Breast epithelium (tissue), 4 donors: ENCODE results near the gene NADSYN1. TPM values are rescaled to one million over a fixed set of nuclear protein-coding genes. Genes with fewer than 3 reads are reported as not detected.

Experiments
- DNase-seq, 2 donors: peaks; one replicate each; pipeline ENCODE4 v3.0.0-alpha.2; 2019; ENCODE audit warnings: low spot score in 2 of 2
- H3K27ac ChIP-seq, 2 donors: fragments of 200-600 bp; sonication (generic) in 1 of 2; one replicate each; pipeline ENCODE4 v1.5.1; 2016 to 2019; ENCODE audit warnings: mild to moderate bottlenecking in 1 of 2
- H3K27me3 ChIP-seq, 2 donors: fragments of 200-600 bp; sonication (generic) in 1 of 2; one replicate each; pipeline versions ENCODE4 v1.5.1 to v1.6.0; 2017 to 2019; ENCODE audit warnings: control low read depth in 1 of 2, mild to moderate bottlenecking in 1 of 2
- H3K36me3 ChIP-seq: fragments of 200-600 bp; one replicate; pipeline ENCODE4 v1.5.1; 2019
- H3K4me1 ChIP-seq, 2 donors: fragments of 200-600 bp; sonication (generic); one replicate each; pipeline ENCODE4 v1.5.1; 2016 to 2019; ENCODE audit warnings: control low read depth in 1 of 2
- H3K4me3 ChIP-seq, 3 donors: fragments of 200-600 bp; sonication (generic); 1 replicate in 2 of 3; 2 replicates in 1 of 3; pipeline ENCODE4 v1.5.1; 2016 to 2019; ENCODE audit warnings: mild to moderate bottlenecking in 3 of 3, moderate library complexity in 2 of 3
- H3K9me3 ChIP-seq, 2 donors: fragments of 200-600 bp; sonication (generic) in 1 of 2; one replicate each; pipeline ENCODE4 v1.5.1; 2016 to 2019; ENCODE audit warnings: control low read depth in 1 of 2
- CTCF ChIP-seq, 3 donors: fragments of 450-650 bp; IDR thresholded peaks; one replicate each; pipeline ENCODE4 v1.5.1; 2016 to 2017; ENCODE audit warnings: antibody characterized with exemption in 3 of 3, mild to moderate bottlenecking in 3 of 3, moderate library complexity in 3 of 3
- POLR2A ChIP-seq: fragments of 450-650 bp; IDR thresholded peaks from one replicate; pipeline ENCODE4 v1.6.1; 2016; ENCODE audit warnings: antibody characterized with exemption, mild to moderate bottlenecking, moderate library complexity
- POLR2AphosphoS5 ChIP-seq, 3 donors: sonication (generic); formaldehyde crosslinking; IDR thresholded peaks; one replicate each; pipeline ENCODE4 v1.6.1; 2017; ENCODE audit warnings: antibody characterized with exemption in 3 of 3
- intact Hi-C: fragments of 100-400 bp; cut with DNase I; formaldehyde crosslinking; loops from one replicate; pipeline ENCODE4 v1.15.1; 2023; ENCODE audit warnings: low total_unique reads
- total RNA-seq, 3 donors: library from RNA; depleted of rRNA; stranded (reverse); fragments of >200 nt; gene quantifications; one replicate each; pipeline ENCODE4 v1.1.0, GENCODE V29; 2016

NADSYN1 gene
- 10 to 100 TPM; 58.6 to 83.6 (median 70.5) TPM for total RNA-seq

- intact Hi-C loops, result no loop called here
- Histone ChIP-seq H3K27me3 (no peaks in the 10 kb centered on the region), H3K36me3 (peaks cover 3% of the 10 kb centered on the region), H3K4me1 (peaks cover 0 to 6% of the 10 kb centered on the region in 2 donors), H3K27ac (peak within 1 kb of the TSS; percentile 65 to 84), H3K4me3 (peak within 1 kb of the TSS; percentile 84 to 95 (median 86)), H3K9me3 (no peaks in the 10 kb centered on the region)
- DNase-seq, result peak; percentile 94 to 97
- TF ChIP-seq POLR2AphosphoS5 (IDR thresholded peaks at IDR 0.05), result peak; percentile 48 to 72 (median 69)
- no peak for TF ChIP-seq CTCF (IDR thresholded peaks at IDR 0.05)
- TF ChIP-seq POLR2A, result peak; percentile 50
These were observed at the start of gene NADSYN1 for GRCh38 chr11:71453037-71453917. Gene NADSYN1, plus strand, starts transcription at chr11:71453203. Its CDS starts 94 bp downstream, at chr11:71453297.

- no peaks in the 10 kb centered on the region for H3K27me3 ChIP-seq
- no peak for TF ChIP-seq POLR2A
- no peak for TF ChIP-seq POLR2AphosphoS5 (IDR thresholded peaks at IDR 0.05)
- TF ChIP-seq CTCF (IDR thresholded peaks at IDR 0.05), result no peak
- intact Hi-C loops, result no loop called here
- no peak overlapping the region for H3K27ac ChIP-seq
- DNase-seq, result no peak
- no peaks in the 10 kb centered on the region for H3K36me3 ChIP-seq
- no peaks in the 10 kb centered on the region for H3K9me3 ChIP-seq
- H3K4me1 ChIP-seq, result no peaks in the 10 kb centered on the region
- no peak overlapping the region for H3K4me3 ChIP-seq
These were observed 48.8 kb upstream of the NADSYN1 start for GRCh38 chr11:71404209-71404608.

GRCh38 chr11:71406681-71407080, 46.3 kb upstream of the NADSYN1 start:
- Histone ChIP-seq H3K4me3 (no peak overlapping the region), H3K27me3 (no peaks in the 10 kb centered on the region), H3K9me3 (no peaks in the 10 kb centered on the region), H3K4me1 (no peaks in the 10 kb centered on the region), H3K36me3 (no peaks in the 10 kb centered on the region), H3K27ac (no peak overlapping the region)
- intact Hi-C loops, result no loop called here
- DNase-seq, result no peak
- no peak for TF ChIP-seq POLR2A
- TF ChIP-seq CTCF (IDR thresholded peaks at IDR 0.05), result no peak
- no peak for TF ChIP-seq POLR2AphosphoS5 (IDR thresholded peaks at IDR 0.05)

GRCh38 chr11:71407356-71407755, 45.6 kb upstream of the NADSYN1 start:
- Histone ChIP-seq H3K27ac (no peak overlapping the region), H3K36me3 (no peaks in the 10 kb centered on the region), H3K27me3 (no peaks in the 10 kb centered on the region), H3K4me1 (no peaks in the 10 kb centered on the region), H3K9me3 (no peaks in the 10 kb centered on the region), H3K4me3 (no peak overlapping the region)
- no peak for DNase-seq
- intact Hi-C loops, result no loop called here
- TF ChIP-seq POLR2A, result no peak
- no peak for TF ChIP-seq POLR2AphosphoS5 (IDR thresholded peaks at IDR 0.05)
- TF ChIP-seq CTCF (IDR thresholded peaks at IDR 0.05), result no peak

- H3K36me3 ChIP-seq, result no peaks in the 10 kb centered on the region
- no peak overlapping the region for H3K27ac ChIP-seq
- H3K4me3 ChIP-seq, result no peak overlapping the region
- intact Hi-C loops, result no loop called here
- TF ChIP-seq CTCF (IDR thresholded peaks at IDR 0.05) (no peak), POLR2A (no peak), POLR2AphosphoS5 (IDR thresholded peaks at IDR 0.05) (no peak)
- H3K4me1 ChIP-seq, result no peaks in the 10 kb centered on the region
- no peaks in the 10 kb centered on the region for H3K9me3 ChIP-seq
- no peaks in the 10 kb centered on the region for H3K27me3 ChIP-seq
- no peak for DNase-seq
These were observed 44.2 kb upstream of the NADSYN1 start for GRCh38 chr11:71408826-71409225.
